ENCODE results near the gene B4GALNT1.
"Not testable (repeated sequence)": the region's sequence is repeated elsewhere in the genome, so short reads cannot be mapped to it uniquely, and the experiment has no call there.

B4GALNT1 gene

DNA sequence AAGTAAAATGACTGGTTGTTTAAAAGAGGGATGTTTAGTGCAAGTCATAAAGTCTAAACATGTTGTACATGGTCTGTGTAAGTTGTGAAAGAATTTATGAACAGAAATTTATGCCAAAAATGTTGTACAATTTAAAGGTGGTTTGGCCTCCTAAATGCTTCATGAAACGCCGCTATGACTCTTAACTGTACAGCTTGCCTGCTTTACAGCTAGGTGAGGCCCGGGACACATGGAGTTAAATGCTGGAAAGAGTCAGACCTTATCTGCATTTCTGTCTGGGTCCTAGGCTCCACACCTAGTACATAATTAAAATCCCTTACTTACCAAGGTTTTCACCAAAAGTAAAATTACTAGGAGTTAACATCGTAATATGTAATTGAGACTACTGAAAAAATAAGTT is 28.4 kb upstream of the B4GALNT1 start:
- H3K27ac ChIP-seq = no peak overlapping the region
- no peak for TF ChIP-seq CTCF (conservative IDR thresholded peaks at IDR 0.05)

DNA sequence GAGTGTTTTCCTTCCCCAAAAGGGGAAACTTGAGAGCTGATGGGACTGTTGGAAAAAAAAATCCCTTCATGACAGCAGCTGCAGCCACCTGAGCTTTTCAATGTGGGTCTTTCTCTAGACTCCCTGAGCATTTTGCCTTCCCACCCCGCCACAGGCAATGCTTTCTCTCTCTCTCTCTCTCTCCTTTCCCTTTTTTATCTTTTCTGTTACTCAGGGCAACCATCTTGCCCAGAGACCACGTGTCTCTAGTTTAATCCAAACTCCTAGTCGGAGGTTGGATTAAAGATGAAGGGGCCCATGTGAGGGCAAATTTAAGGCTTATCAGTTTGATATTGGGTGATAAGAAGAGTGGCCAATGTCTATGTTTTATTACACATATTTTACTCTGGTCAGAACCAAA is 25.9 kb upstream of the B4GALNT1 start:
- no peak overlapping the region for H3K27ac ChIP-seq
- no peak for TF ChIP-seq CTCF (conservative IDR thresholded peaks at IDR 0.05)

DNA sequence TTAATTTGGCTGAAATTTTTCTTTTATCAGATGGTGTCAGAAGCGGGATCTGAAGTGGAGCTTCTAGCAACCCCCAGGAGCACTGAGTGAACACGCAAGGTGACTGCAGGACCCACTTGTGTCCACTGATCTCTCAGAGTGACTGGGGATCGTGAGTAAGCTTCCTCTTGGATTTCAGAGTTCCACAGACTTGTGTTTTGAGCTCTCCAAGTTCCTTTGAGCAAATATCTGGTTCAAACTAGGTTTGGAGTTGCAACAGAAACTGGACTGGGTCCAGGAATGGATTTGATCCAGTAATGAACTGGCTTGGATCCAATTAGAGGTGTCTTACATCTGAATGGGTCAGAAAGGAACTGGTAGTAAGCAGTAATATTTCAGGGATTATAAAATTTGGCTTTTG is 24.7 kb upstream of the B4GALNT1 start:
- no peak overlapping the region for H3K27ac ChIP-seq
- no peak for TF ChIP-seq CTCF (conservative IDR thresholded peaks at IDR 0.05)

DNA sequence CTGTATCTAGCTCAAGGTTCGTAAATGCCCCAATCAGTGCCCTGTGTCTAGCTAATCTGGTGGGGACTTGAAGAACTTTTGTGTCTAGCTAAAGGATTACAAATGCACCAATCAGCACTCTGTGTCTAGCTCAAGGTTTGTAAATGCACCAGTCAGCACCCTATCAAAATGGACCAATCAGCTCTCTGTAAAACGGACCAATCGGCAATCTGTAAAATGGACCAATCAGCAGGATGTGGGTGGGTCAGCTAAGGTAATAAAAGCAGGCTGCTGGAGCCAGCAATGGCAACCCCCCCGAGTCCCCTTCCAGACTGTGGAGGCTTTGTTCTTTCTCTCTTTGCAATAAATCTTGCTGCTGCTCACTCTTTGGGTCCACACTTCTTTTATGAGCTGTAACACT is 23.4 kb upstream of the B4GALNT1 start:
- not testable (repeated sequence) for H3K27ac ChIP-seq

DNA sequence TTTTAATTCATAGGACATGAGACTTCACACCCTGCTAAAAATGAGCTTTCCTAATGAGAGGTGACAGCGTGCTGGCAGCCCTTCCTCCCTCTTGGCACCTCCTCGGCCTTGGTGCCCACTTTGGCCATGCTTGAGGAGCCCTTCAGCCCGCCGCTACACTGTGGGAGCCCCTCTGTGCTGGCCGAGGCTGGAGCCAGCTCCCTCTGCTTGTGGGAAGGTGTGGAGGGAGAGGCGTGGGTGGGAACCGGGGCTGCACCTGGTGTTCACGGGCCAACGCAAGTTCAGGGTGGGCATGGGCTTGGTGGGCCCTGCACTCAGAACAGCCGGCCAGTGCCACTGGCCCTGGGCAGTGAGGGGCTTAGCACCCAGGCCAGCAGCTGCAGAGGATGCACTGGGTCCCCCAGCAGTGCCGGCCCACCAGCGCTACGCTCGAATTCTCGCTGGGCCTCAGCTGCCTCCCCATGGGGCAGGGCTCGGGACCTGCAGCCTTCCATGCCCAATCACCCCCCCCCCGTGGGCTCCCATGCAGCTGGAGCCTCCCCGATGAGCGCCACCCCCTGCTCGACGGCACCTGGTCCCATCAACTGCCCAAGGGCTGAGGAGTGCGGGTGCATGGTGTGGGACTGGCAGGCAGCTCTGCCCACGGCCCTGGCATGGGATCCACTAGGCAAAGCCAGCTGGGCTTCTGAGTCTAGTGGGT is 22.7 kb upstream of the B4GALNT1 start:
- no peak for TF ChIP-seq CTCF (conservative IDR thresholded peaks at IDR 0.05)
- no peak overlapping the region for H3K27ac ChIP-seq

DNA sequence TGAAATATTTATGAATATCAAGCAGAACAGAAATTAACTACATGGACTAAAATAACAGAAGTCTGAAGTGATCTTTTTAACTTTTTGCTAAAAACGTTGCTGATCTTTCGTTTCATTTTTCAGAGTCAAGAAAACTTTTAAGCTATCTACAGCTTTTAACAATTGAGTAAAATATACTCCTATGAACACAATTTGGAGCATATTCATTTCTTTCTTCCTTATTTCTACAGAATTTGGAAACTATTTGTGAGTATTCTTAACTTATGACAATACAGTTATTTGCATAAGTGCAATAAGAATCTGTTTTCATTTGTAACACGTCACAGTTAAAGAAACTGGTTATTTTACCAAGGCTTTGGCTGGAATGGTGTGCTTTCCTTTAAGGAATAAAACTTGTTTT is 21.0 kb upstream of the B4GALNT1 start:
- no peak overlapping the region for H3K27ac ChIP-seq
- TF ChIP-seq CTCF (conservative IDR thresholded peaks at IDR 0.05) = no peak

GRCh38 chr12:57646659-57647049 is 13.7 kb upstream of the B4GALNT1 start:
- H3K27ac ChIP-seq = not testable (repeated sequence)

GRCh38 chr12:57645990-57646658 is 13.1 kb upstream of the B4GALNT1 start:
- H3K27ac ChIP-seq = not testable (repeated sequence)

GRCh38 chr12:57641699-57642442 is 8.9 kb upstream of the B4GALNT1 start:
- no peak for TF ChIP-seq CTCF (conservative IDR thresholded peaks at IDR 0.05)
- no peak overlapping the region for H3K27ac ChIP-seq

Data from VCaP (cell line).